Liver (tissue), 9 donors: ENCODE data around the gene IAPP. TPM values are rescaled to one million over a fixed set of nuclear protein-coding genes. Genes with fewer than 3 reads are reported as not detected.
"Not testable (repeated sequence)": the region's sequence is repeated elsewhere in the genome, so short reads cannot be mapped to it uniquely, and the experiment has no call there.

Experiments
- DNase-seq: peaks from one replicate; pipeline ENCODE4 v3.0.0-alpha.2; 2017; ENCODE audit warnings: low spot score
- H3K27ac ChIP-seq, 2 donors: one replicate each; pipeline ENCODE4 v1.7.0; 2013; ENCODE audit warnings: inconsistent platforms in 2 of 2, low read length in 2 of 2, control low read depth in 1 of 2, low read depth in 1 of 2, mild to moderate bottlenecking in 1 of 2
- H3K27me3 ChIP-seq, 4 donors: one replicate each; pipeline versions ENCODE4 v1.6.1 to v1.7.0; 2013; ENCODE audit warnings: low read length in 3 of 4, inconsistent platforms in 1 of 4, mild to moderate bottlenecking in 1 of 4, moderate library complexity in 1 of 4; ENCODE audit not compliant: control insufficient read depth in 4 of 4, insufficient read depth in 4 of 4
- H3K36me3 ChIP-seq, 4 donors: one replicate each; pipeline versions ENCODE4 v1.6.1 to v1.7.0; 2013; ENCODE audit warnings: low read length in 3 of 4, mild to moderate bottlenecking in 3 of 4, low read depth in 1 of 4, moderate library complexity in 1 of 4; ENCODE audit not compliant: control insufficient read depth in 4 of 4, insufficient read depth in 3 of 4
- H3K4me1 ChIP-seq, 4 donors: one replicate each; pipeline versions ENCODE4 v1.6.1 to v1.7.0; 2013; ENCODE audit warnings: low read length in 3 of 4, mild to moderate bottlenecking in 3 of 4, moderate library complexity in 1 of 4; ENCODE audit not compliant: control insufficient read depth in 4 of 4, insufficient read depth in 4 of 4
- H3K4me3 ChIP-seq, 3 donors: one replicate each; pipeline versions ENCODE4 v1.6.1 to v1.7.0; 2013; ENCODE audit warnings: low read length in 3 of 3, control low read depth in 1 of 3, low read depth in 1 of 3, mild to moderate bottlenecking in 1 of 3
- H3K9ac ChIP-seq, 2 donors: one replicate each; pipeline ENCODE4 v1.7.0; 2013; ENCODE audit warnings: low read length in 2 of 2, mild to moderate bottlenecking in 2 of 2, moderate library complexity in 2 of 2, control low read depth in 1 of 2, low read depth in 1 of 2
- H3K9me3 ChIP-seq, 4 donors: one replicate each; pipeline versions ENCODE4 v1.6.1 to v1.7.0; 2013; ENCODE audit warnings: low read length in 3 of 4; ENCODE audit not compliant: control insufficient read depth in 4 of 4
- ATF3 ChIP-seq: IDR thresholded peaks from 2 replicates; pipeline ENCODE4 v1.6.1; 2016; ENCODE audit warnings: antibody characterized with exemption
- EGR1 ChIP-seq, 2 donors: IDR thresholded peaks; 2 replicates each; pipeline ENCODE4 v1.6.1; 2016 to 2018; ENCODE audit warnings: antibody characterized with exemption in 2 of 2, low read depth in 2 of 2
- FOXA1 ChIP-seq: IDR thresholded peaks from 2 replicates; pipeline ENCODE4 v1.6.1; 2016; ENCODE audit warnings: antibody characterized with exemption
- FOXA2 ChIP-seq: IDR thresholded peaks from 2 replicates; pipeline ENCODE4 v1.6.1; 2016; ENCODE audit warnings: antibody characterized with exemption
- GABPA ChIP-seq, 2 donors: IDR thresholded peaks in 1 of 2; conservative IDR thresholded peaks in 1 of 2; 2 replicates each; pipeline ENCODE4 v1.6.1; 2016; ENCODE audit warnings: antibody characterized with exemption in 2 of 2, mild to moderate bottlenecking in 1 of 2, moderate library complexity in 1 of 2
- HNF4A ChIP-seq, 2 donors: conservative IDR thresholded peaks; 2 replicates each; pipeline ENCODE4 v1.6.1; 2016; ENCODE audit warnings: antibody characterized with exemption in 2 of 2, mild to moderate bottlenecking in 2 of 2
- HNF4G ChIP-seq: IDR thresholded peaks from 2 replicates; pipeline ENCODE4 v1.6.1; 2016; ENCODE audit warnings: antibody characterized with exemption
- JUND ChIP-seq, 2 donors: IDR thresholded peaks; 2 replicates each; pipeline ENCODE4 v1.6.1; 2016; ENCODE audit warnings: antibody characterized with exemption in 2 of 2
- MAX ChIP-seq: IDR thresholded peaks from 2 replicates; pipeline ENCODE4 v1.6.1; 2016; ENCODE audit warnings: antibody characterized with exemption
- NR2F2 ChIP-seq: IDR thresholded peaks from 2 replicates; pipeline ENCODE4 v1.6.1; 2016; ENCODE audit warnings: antibody characterized with exemption
- RAD21 ChIP-seq, 2 donors: IDR thresholded peaks; 2 replicates each; pipeline ENCODE4 v1.6.1; 2016; ENCODE audit warnings: antibody characterized with exemption in 2 of 2, mild to moderate bottlenecking in 2 of 2
- REST ChIP-seq: IDR thresholded peaks from 2 replicates; pipeline ENCODE4 v1.6.1; 2016; ENCODE audit warnings: antibody characterized with exemption, mild to moderate bottlenecking
- RXRA ChIP-seq, 2 donors: IDR thresholded peaks; 2 replicates each; pipeline ENCODE4 v1.6.1; 2017 to 2018; ENCODE audit warnings: antibody characterized with exemption in 2 of 2, mild to moderate bottlenecking in 1 of 2
- SP1 ChIP-seq: IDR thresholded peaks from 2 replicates; pipeline ENCODE4 v1.6.1; 2018; ENCODE audit warnings: antibody characterized with exemption, mild to moderate bottlenecking
- TAF1 ChIP-seq: conservative IDR thresholded peaks from 2 replicates; pipeline ENCODE4 v1.6.1; 2016; ENCODE audit warnings: antibody characterized with exemption, mild to moderate bottlenecking
- WGBS: extraction: QIAGEN DNeasy Blood & Tissue Kit; methylation state at CpG from one replicate; pipeline ENCODE4 v1.1.7; 2013; 5-methylcytosine and 5-hydroxymethylcytosine counted together
- polyA plus RNA-seq, 2 donors: library from polyadenylated mRNA; stranded (reverse) in 1 of 2; unstranded in 1 of 2; fragments of 200-250 nt in 1 of 2; fragments of >200 nt in 1 of 2; fragmentation: Nextera tagmentation in 1 of 2; extraction: Ambion mirVana in 1 of 2; gene quantifications; one replicate each; pipeline versions ENCODE4 v1.2.1 to v1.2.3, GENCODE V29; 2013 to 2015
- total RNA-seq, 2 donors: library from RNA; depleted of rRNA; stranded (reverse); fragments of >200 nt; gene quantifications; one replicate each; pipeline ENCODE4 v1.2.3, GENCODE V29; 2014
- TF ChIP-seq, protein P1 (sequence below): fragments of 150-350 bp; IDR thresholded peaks from 2 replicates; pipeline ENCODE4 v1.5.1; 2017; ENCODE audit warnings: improper control_type of control experiment, low read depth, low read length; ENCODE audit not compliant: missing input control
- donor health status: healthy.
- donor health status: healthy.
- donor health status: healthy.
- donor health status: healthy.
- donor health status: healthy.

IAPP gene
- total and polyA plus RNA-seq, 4 donors = 0.08 to 0.42 TPM; not detected in 2

DNA sequence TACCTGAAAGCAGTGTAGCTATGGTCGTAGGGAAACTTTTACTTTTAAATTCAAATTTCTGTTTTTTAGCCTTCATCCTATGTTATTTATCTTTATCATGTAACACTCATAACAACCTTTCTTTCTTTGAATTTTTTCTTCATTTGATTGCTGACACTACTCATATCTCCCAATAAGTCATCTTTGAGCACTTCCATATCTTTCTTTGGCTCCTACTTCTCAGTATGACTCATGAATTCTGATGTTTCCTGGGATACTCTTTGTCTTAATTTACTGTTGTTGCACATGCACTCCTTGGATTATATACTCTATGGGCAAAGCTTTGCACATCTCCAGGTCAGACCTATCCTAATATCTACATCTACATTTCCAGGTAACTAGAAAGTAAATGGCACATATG lies 18.1 kb upstream of the IAPP start:
- Histone ChIP-seq H3K9ac (no peak overlapping the region), H3K36me3 (no peaks in the 10 kb centered on the region), H3K4me1 (peaks cover 7 to 31% (median 20%) of the 10 kb centered on the region in 4 donors), H3K4me3 (no peak overlapping the region), H3K27ac (no peak overlapping the region), H3K9me3 (no peaks in the 10 kb centered on the region), H3K27me3 (no peaks in the 10 kb centered on the region)
- TF ChIP-seq EGR1 (IDR thresholded peaks at IDR 0.05; ENCODE audit: low read depth in 2 of 2) = no peak
- TF ChIP-seq HNF4G = no peak
- TF ChIP-seq RXRA (IDR thresholded peaks at IDR 0.05) = no peak
- no peak for TF ChIP-seq TAF1
- no peak for TF ChIP-seq NR2F2
- no peak for TF ChIP-seq RAD21 (IDR thresholded peaks at IDR 0.05)
- TF ChIP-seq JUND (IDR thresholded peaks at IDR 0.05) = no peak
- TF ChIP-seq ATF3 = no peak
- TF ChIP-seq FOXA1 = no peak
- TF ChIP-seq, protein P1, sequence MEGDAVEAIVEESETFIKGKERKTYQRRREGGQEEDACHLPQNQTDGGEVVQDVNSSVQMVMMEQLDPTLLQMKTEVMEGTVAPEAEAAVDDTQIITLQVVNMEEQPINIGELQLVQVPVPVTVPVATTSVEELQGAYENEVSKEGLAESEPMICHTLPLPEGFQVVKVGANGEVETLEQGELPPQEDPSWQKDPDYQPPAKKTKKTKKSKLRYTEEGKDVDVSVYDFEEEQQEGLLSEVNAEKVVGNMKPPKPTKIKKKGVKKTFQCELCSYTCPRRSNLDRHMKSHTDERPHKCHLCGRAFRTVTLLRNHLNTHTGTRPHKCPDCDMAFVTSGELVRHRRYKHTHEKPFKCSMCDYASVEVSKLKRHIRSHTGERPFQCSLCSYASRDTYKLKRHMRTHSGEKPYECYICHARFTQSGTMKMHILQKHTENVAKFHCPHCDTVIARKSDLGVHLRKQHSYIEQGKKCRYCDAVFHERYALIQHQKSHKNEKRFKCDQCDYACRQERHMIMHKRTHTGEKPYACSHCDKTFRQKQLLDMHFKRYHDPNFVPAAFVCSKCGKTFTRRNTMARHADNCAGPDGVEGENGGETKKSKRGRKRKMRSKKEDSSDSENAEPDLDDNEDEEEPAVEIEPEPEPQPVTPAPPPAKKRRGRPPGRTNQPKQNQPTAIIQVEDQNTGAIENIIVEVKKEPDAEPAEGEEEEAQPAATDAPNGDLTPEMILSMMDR = no peak
- no peak for TF ChIP-seq FOXA2
- TF ChIP-seq SP1 = no peak
- no peak for DNase-seq
- WGBS = 94% methylated on average over 1 of the region's 1 CpG

DNA sequence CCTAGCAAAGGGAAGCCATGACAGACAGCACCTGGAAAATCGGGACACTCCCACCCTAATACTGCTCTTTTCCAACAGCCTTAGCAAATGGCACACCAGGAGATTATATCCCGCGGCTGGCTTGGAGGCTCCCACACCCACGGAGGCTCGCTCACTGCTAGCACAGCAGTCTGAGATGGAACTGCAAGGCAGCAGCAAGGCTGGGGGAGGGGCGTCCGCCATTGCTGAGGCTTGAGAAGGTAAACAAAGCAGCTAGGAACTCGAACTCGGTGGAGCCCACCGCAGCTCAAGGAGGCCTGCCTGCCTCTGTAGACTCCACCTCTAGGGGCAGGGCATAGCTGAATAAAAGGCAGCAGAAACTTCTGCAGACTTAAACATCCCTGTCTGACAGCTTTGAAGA lies 12.1 kb upstream of the IAPP start:
- not testable (repeated sequence) for H3K27me3 ChIP-seq, H3K9ac ChIP-seq, H3K36me3 ChIP-seq, H3K4me1 ChIP-seq, H3K9me3 ChIP-seq, DNase-seq, H3K4me3 ChIP-seq, H3K27ac ChIP-seq
- 87% methylated on average over 10 of the region's 10 CpGs for WGBS

- Histone ChIP-seq H3K9ac (no peak overlapping the region), H3K27ac (no peak overlapping the region), H3K36me3 (no peaks in the 10 kb centered on the region), H3K9me3 (no peaks in the 10 kb centered on the region), H3K27me3 (no peaks in the 10 kb centered on the region), H3K4me1 (no peaks in the 10 kb centered on the region), H3K4me3 (no peak overlapping the region)
- TF ChIP-seq SP1 (no peak), TAF1 (no peak), FOXA1 (no peak), MAX (no peak), NR2F2 (no peak), EGR1 (IDR thresholded peaks at IDR 0.05; ENCODE audit: low read depth in 2 of 2) (no peak), HNF4G (no peak), GABPA (IDR thresholded peaks at IDR 0.05 in 1 of 2, conservative IDR thresholded peaks at IDR 0.05 in 1 of 2) (no peak), FOXA2 (no peak), RAD21 (IDR thresholded peaks at IDR 0.05) (no peak), REST (no peak), ATF3 (no peak), RXRA (IDR thresholded peaks at IDR 0.05) (no peak), HNF4A (conservative IDR thresholded peaks at IDR 0.05) (no peak)
- TF ChIP-seq, protein P1 = no peak
- DNase-seq = no peak
- WGBS = 69% methylated on average over 4 of the region's 4 CpGs
These were observed 3.3 kb upstream of the IAPP start for GRCh38 chr12:21369141-21369980.
